ENCODE data around the gene RBP2. TPM values are rescaled to one million over a fixed set of nuclear protein-coding genes. Genes with fewer than 3 reads are reported as not detected.

RBP2 gene
- not detected in 2 replicates for total RNA-seq

DNA sequence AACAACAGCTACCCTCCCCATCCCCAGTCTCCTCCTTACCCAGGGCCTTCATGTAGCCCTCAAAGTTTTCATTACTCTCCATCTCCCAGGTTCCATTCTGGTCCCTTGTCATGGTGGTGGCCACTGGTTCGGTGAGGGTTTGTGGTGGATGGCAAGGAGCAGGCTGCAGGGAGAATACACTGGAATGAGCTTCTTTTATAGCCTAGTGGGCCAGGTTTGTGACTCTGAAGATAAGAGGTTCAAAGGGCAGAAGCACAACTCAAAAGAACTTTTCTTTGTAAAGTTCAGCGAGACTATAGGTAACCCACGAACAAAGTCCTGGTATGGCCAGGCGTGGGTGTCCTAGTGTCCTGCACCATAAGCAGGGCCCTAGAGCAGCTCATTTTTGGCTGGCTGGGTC lies at the start of gene RBP2:
RBP2 (minus strand) TSS at position 169 of the 400 bp plus-strand sequence; CDS start at position 112, 57 bp downstream.
- Mint-ChIP-seq H3K4me3 (no peak within 1 kb of the TSS), H3K27me3 (ENCODE audit: insufficient read depth) (no peaks in the 10 kb centered on the region), H3K27ac (no peak within 1 kb of the TSS), H3K9me3 (no peaks in the 10 kb centered on the region), H3K4me1 (ENCODE audit: low read depth) (no peaks in the 10 kb centered on the region), H3K36me3 (ENCODE audit: low read depth) (no peaks in the 10 kb centered on the region)
- DNase-seq (ENCODE audit: low spot score) = no peak
- intact Hi-C loops (cut with micrococcal nuclease) = no loop called here

GRCh38 chr3:139524841-139525636 lies 48.7 kb upstream of the RBP2 start:
- no peak overlapping the region for H3K27ac Mint-ChIP-seq
- no peak overlapping the region for H3K4me3 Mint-ChIP-seq
- intact Hi-C loops (cut with micrococcal nuclease) = no loop called here
- no peaks in the 10 kb centered on the region for H3K36me3 Mint-ChIP-seq (ENCODE audit: low read depth)
- H3K9me3 Mint-ChIP-seq = no peaks in the 10 kb centered on the region
- peaks cover 2% of the 10 kb centered on the region for H3K27me3 Mint-ChIP-seq (ENCODE audit: insufficient read depth)
- DNase-seq (ENCODE audit: low spot score) = no peak
- no peaks in the 10 kb centered on the region for H3K4me1 Mint-ChIP-seq (ENCODE audit: low read depth)

DNA sequence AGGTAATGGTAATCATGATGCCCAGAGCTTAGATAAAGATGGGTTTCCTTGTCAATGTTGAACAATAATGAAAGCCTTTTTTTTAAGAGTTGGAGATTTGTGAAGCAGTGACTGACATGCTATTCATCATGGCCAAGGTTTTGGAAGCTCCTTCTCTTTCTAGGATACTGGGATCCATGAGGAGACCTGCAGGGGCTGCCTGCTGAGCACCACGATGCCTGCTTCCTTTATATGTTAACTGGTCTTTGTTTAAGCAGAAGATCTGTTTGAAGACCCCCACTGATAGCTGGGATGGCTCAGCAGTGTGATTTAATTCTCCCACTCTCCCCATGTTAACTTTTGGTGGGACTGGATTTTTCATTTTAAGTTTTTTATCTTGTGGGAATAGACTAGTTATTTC lies 47.4 kb upstream of the RBP2 start:
- no peaks in the 10 kb centered on the region for H3K4me1 Mint-ChIP-seq (ENCODE audit: low read depth)
- no peaks in the 10 kb centered on the region for H3K36me3 Mint-ChIP-seq (ENCODE audit: low read depth)
- H3K27ac Mint-ChIP-seq = no peak overlapping the region
- intact Hi-C loops (cut with micrococcal nuclease) = no loop called here
- DNase-seq (ENCODE audit: low spot score) = no peak
- H3K27me3 Mint-ChIP-seq (ENCODE audit: insufficient read depth) = peaks cover 2% of the 10 kb centered on the region
- no peaks in the 10 kb centered on the region for H3K9me3 Mint-ChIP-seq
- H3K4me3 Mint-ChIP-seq = no peak overlapping the region

- no peaks in the 10 kb centered on the region for H3K36me3 Mint-ChIP-seq (ENCODE audit: low read depth)
- no peak for DNase-seq (ENCODE audit: low spot score)
- H3K27ac Mint-ChIP-seq = no peak overlapping the region
- intact Hi-C loops (cut with micrococcal nuclease) = no loop called here
- no peaks in the 10 kb centered on the region for H3K9me3 Mint-ChIP-seq
- H3K4me1 Mint-ChIP-seq (ENCODE audit: low read depth) = no peaks in the 10 kb centered on the region
- no peak overlapping the region for H3K4me3 Mint-ChIP-seq
- peaks cover 2% of the 10 kb centered on the region for H3K27me3 Mint-ChIP-seq (ENCODE audit: insufficient read depth)
Observed at GRCh38 chr3:139523166-139523565, 46.9 kb upstream of the RBP2 start.

DNA sequence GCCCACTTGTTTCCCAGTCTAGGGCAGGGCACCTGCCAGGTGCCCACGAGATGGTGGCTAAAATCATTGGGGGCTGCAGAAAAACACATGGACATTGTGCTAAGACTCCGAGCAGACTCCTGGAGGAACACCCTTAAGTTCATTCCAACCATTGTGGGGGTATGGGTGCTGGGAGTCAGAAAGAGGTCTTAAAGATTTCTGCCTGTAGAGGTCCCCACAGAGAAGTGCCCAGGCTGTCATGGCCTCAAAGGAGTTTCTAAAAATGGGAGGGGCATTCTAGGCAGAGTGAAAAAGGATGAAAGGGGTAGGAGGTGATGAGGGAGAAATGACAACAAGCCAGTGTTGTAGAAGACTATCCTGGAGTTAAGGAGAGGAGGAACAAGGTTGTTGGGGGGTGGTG lies 46.1 kb upstream of the RBP2 start:
- intact Hi-C loops (cut with micrococcal nuclease) = no loop called here
- no peak for DNase-seq (ENCODE audit: low spot score)
- Mint-ChIP-seq H3K27ac (no peak overlapping the region), H3K27me3 (ENCODE audit: insufficient read depth) (peaks cover 2% of the 10 kb centered on the region), H3K9me3 (no peaks in the 10 kb centered on the region), H3K36me3 (ENCODE audit: low read depth) (no peaks in the 10 kb centered on the region), H3K4me3 (no peak overlapping the region), H3K4me1 (ENCODE audit: low read depth) (no peaks in the 10 kb centered on the region)

DNA sequence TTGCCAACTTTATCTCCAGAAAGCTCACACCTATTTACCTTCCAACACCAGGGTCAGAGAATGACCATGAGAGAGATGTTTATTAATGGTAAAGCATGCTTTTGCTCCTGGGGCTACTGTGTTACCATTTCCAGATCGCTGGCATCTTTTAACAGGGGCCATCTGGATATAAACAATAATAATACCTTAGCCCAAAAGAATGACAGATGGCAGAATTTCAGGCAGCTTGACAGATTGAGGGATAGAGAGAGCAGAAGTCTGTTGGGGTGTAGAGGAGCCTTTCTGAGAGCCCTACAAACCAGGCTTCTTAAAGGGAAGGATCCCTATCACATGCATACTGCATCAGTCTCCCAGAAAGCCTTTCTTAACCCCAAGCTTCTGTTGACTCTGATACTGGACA lies 45.5 kb upstream of the RBP2 start:
- Mint-ChIP-seq H3K27ac (no peak overlapping the region), H3K27me3 (ENCODE audit: insufficient read depth) (peaks cover 2% of the 10 kb centered on the region), H3K4me3 (no peak overlapping the region), H3K4me1 (ENCODE audit: low read depth) (no peaks in the 10 kb centered on the region), H3K9me3 (no peaks in the 10 kb centered on the region), H3K36me3 (ENCODE audit: low read depth) (no peaks in the 10 kb centered on the region)
- intact Hi-C loops (cut with micrococcal nuclease) = no loop called here
- no peak for DNase-seq (ENCODE audit: low spot score)

- Mint-ChIP-seq H3K36me3 (ENCODE audit: low read depth) (no peaks in the 10 kb centered on the region), H3K4me3 (no peak overlapping the region), H3K27ac (no peak overlapping the region), H3K9me3 (no peaks in the 10 kb centered on the region), H3K4me1 (ENCODE audit: low read depth) (no peaks in the 10 kb centered on the region), H3K27me3 (ENCODE audit: insufficient read depth) (peaks cover 2% of the 10 kb centered on the region)
- DNase-seq (ENCODE audit: low spot score) = no peak
- intact Hi-C loops (cut with micrococcal nuclease) = no loop called here
Observed at GRCh38 chr3:139521144-139521543, 44.8 kb upstream of the RBP2 start.

- Mint-ChIP-seq H3K9me3 (no peaks in the 10 kb centered on the region), H3K27ac (no peak overlapping the region), H3K27me3 (ENCODE audit: insufficient read depth) (peaks cover 2% of the 10 kb centered on the region), H3K4me1 (ENCODE audit: low read depth) (no peaks in the 10 kb centered on the region), H3K36me3 (ENCODE audit: low read depth) (no peaks in the 10 kb centered on the region), H3K4me3 (no peak overlapping the region)
- intact Hi-C loops (cut with micrococcal nuclease) = no loop called here
- no peak for DNase-seq (ENCODE audit: low spot score)
Observed at GRCh38 chr3:139519998-139520737, 43.9 kb upstream of the RBP2 start.

DNA sequence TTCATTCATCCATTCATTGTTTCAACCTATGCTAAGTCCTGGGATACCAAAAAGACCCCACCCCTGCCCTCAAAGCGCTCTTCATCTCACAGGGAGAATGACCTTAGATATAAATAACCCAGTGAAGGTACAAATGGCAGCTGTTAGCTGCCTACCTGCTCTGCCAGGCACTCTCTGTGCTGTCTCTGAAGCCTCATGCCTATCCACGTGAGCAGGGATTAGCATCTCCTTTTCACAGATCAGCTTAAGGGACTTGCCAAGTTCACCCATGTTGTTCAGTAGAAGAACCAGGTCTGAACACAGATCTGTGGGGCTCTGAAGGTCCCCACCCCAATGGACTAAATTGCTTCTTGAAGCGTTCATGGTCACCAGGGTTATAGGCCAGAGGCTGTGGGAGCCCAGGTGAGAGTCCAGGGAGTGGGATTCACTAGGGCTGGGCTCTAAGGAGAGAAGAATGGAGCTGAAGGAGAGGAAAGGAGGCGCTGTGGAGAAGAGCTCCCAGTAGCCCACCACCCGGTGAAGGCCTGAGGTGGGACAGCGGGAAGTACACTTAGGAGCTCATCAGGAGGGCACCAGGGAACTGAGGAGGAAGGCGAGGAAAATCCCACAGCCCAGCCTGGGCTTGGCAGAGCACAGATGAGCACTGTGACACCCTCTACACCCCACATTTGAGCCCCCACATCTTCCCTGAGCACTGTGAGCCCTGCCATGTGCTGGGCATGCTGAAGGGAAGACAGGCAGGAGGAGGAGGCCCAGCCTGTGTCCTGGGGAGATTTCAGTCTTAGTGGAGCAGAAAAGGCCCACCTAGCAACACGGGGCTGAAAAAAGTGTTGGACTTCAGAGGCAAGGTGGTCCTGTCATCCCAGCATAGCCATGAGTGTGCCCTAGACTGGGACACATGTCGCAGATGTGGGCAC lies 42.9 kb upstream of the RBP2 start:
- no peaks in the 10 kb centered on the region for H3K4me1 Mint-ChIP-seq (ENCODE audit: low read depth)
- no peak for DNase-seq (ENCODE audit: low spot score)
- H3K9me3 Mint-ChIP-seq = no peaks in the 10 kb centered on the region

DNA sequence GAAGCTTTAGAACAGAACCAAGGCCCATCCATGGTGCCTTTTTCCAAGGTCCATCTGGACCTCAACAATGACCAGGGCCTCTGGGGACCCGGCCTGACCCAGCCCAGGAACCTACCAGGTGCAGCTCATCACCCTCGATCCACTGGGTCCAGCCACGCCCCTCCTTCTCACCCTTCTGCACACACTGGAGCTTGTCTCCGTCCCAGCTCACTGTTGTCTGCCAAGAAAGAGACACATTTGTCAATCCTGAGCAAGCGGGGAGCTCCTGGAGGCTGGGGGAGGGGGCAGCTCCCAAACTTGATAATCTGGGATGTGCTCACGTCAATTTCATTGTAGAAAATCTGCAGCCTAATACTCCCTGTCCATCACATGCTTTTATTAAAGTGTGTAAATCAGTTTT lies 42.0 kb upstream of the RBP2 start:
- DNase-seq (ENCODE audit: low spot score) = no peak
- no peaks in the 10 kb centered on the region for H3K9me3 Mint-ChIP-seq

More for the DNA sequence above, 42.9 kb upstream of the RBP2 start:
- no peak overlapping the region for H3K27ac Mint-ChIP-seq
- peaks cover 1% of the 10 kb centered on the region for H3K27me3 Mint-ChIP-seq (ENCODE audit: insufficient read depth)
- H3K4me3 Mint-ChIP-seq = no peak overlapping the region
- H3K36me3 Mint-ChIP-seq (ENCODE audit: low read depth) = no peaks in the 10 kb centered on the region
- intact Hi-C loops (cut with micrococcal nuclease) = no loop called here

GRCh38 chr3:139517321-139518065 lies 41.2 kb upstream of the RBP2 start:
- no peaks in the 10 kb centered on the region for H3K27me3 Mint-ChIP-seq (ENCODE audit: insufficient read depth)
- intact Hi-C loops (cut with micrococcal nuclease) = no loop called here
- no peaks in the 10 kb centered on the region for H3K4me1 Mint-ChIP-seq (ENCODE audit: low read depth)
- no peak overlapping the region for H3K4me3 Mint-ChIP-seq
- no peak overlapping the region for H3K27ac Mint-ChIP-seq
- no peaks in the 10 kb centered on the region for H3K9me3 Mint-ChIP-seq
- no peak for DNase-seq (ENCODE audit: low spot score)
- H3K36me3 Mint-ChIP-seq (ENCODE audit: low read depth) = no peaks in the 10 kb centered on the region

More for the DNA sequence above, 42.0 kb upstream of the RBP2 start:
- Mint-ChIP-seq H3K27ac (no peak overlapping the region), H3K27me3 (ENCODE audit: insufficient read depth) (no peaks in the 10 kb centered on the region), H3K36me3 (ENCODE audit: low read depth) (no peaks in the 10 kb centered on the region), H3K4me1 (ENCODE audit: low read depth) (no peaks in the 10 kb centered on the region), H3K4me3 (no peak overlapping the region)
- intact Hi-C loops (cut with micrococcal nuclease) = no loop called here

DNA sequence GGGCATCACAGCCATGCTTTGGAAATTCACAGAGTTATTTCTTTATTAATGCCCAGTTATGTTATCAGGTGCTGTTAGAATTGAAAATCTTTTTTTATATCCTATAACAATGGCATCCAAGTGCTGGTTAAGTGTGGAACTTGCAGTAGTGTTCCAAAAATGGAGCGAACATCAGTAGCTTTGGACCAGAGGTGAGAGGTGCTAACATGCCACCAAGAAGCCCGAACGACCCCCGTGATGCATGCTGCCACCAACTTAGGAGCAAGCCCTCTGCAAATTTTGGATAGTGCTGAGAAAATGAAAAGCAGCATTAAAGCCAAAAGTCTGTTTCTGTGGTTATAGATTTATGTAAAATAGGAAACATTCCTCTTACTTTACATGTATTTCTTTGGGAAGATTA lies 38.4 kb upstream of the RBP2 start:
- intact Hi-C loops (cut with micrococcal nuclease) = no loop called here
- no peaks in the 10 kb centered on the region for H3K9me3 Mint-ChIP-seq

More for the DNA sequence above, 38.4 kb upstream of the RBP2 start:
- H3K27ac Mint-ChIP-seq = no peak overlapping the region
- DNase-seq (ENCODE audit: low spot score) = no peak
- H3K27me3 Mint-ChIP-seq (ENCODE audit: insufficient read depth) = no peaks in the 10 kb centered on the region
- H3K4me3 Mint-ChIP-seq = no peak overlapping the region
- no peaks in the 10 kb centered on the region for H3K4me1 Mint-ChIP-seq (ENCODE audit: low read depth)
- no peaks in the 10 kb centered on the region for H3K36me3 Mint-ChIP-seq (ENCODE audit: low read depth)

Measured in activated T-helper 1 cell treated with anti-CD3 and anti-CD28 coated beads, Interleukin-12 subunit alpha, Interleukin-12 subunit beta, Interleukin-2, Interleukin-4 antibody, amounts not matched to agents 30 ng/mL and 10 ng/mL and 1 ng/mL, durations not matched to agents 14 hours and 24 hours and 36 hours (primary cell).